Lung (tissue), 12 donors: ENCODE measurements around the gene DPH1. TPM values are rescaled to one million over a fixed set of nuclear protein-coding genes. Genes with fewer than 3 reads are reported as not detected.

Source experiments
- ATAC-seq: fragments of 200-7000 bp; cut with Tn5 transposase; one replicate; pipeline ENCODE4 v1.9.1; 2020; ENCODE audit warnings: moderate number of reproducible peaks; ENCODE audit not compliant: insufficient read depth, low FRiP score
- DNase-seq, 3 donors: peaks; one replicate each; pipeline ENCODE4 v3.0.0-alpha.2; 2013 to 2017
- H3K27ac ChIP-seq, 2 donors: one replicate each; pipeline ENCODE4 v1.5.1; 2013; ENCODE audit warnings: mild to moderate bottlenecking in 2 of 2, moderate library complexity in 2 of 2, control low read depth in 1 of 2, inconsistent platforms in 1 of 2, low read depth in 1 of 2, low read length in 1 of 2
- H3K27me3 ChIP-seq, 3 donors: one replicate each; pipeline ENCODE4 v1.5.1; 2013; ENCODE audit warnings: low read length in 2 of 3; ENCODE audit not compliant: control insufficient read depth in 3 of 3, insufficient read depth in 3 of 3
- H3K36me3 ChIP-seq, 4 donors: one replicate each; pipeline ENCODE4 v1.5.1; 2013; ENCODE audit warnings: low read length in 4 of 4, mild to moderate bottlenecking in 1 of 4, moderate library complexity in 1 of 4; ENCODE audit not compliant: control insufficient read depth in 4 of 4, insufficient read depth in 4 of 4
- H3K4me1 ChIP-seq, 5 donors: one replicate each; pipeline ENCODE4 v1.5.1; 2013; ENCODE audit warnings: low read length in 5 of 5, mild to moderate bottlenecking in 2 of 5, moderate library complexity in 1 of 5; ENCODE audit not compliant: control insufficient read depth in 5 of 5, insufficient read depth in 5 of 5
- H3K4me3 ChIP-seq: one replicate; pipeline ENCODE4 v1.5.1; 2013; ENCODE audit warnings: mild to moderate bottlenecking, control low read depth, moderate library complexity
- H3K9ac ChIP-seq, 2 donors: one replicate each; pipeline ENCODE4 v1.5.1; 2013; ENCODE audit warnings: low read length in 2 of 2, control low read depth in 1 of 2; ENCODE audit not compliant: insufficient read depth in 1 of 2
- H3K9me3 ChIP-seq, 4 donors: one replicate each; pipeline ENCODE4 v1.5.1; 2013; ENCODE audit warnings: low read length in 3 of 4, mild to moderate bottlenecking in 1 of 4, moderate library complexity in 1 of 4; ENCODE audit not compliant: control insufficient read depth in 4 of 4, insufficient read depth in 3 of 4
- CTCF ChIP-seq: IDR thresholded peaks from 2 replicates; pipeline ENCODE4 v1.5.1; 2012; ENCODE audit warnings: mild to moderate bottlenecking; ENCODE audit errors: control extremely low read depth, extremely low read depth
- WGBS, 2 donors: extraction: QIAGEN DNeasy Blood & Tissue Kit; methylation state at CpG; one replicate each; pipeline ENCODE4 v1.1.7; 2013; 5-methylcytosine and 5-hydroxymethylcytosine counted together
- polyA plus RNA-seq, 2 donors: library from polyadenylated mRNA; stranded (reverse); fragments of 200-250 nt; gene quantifications; one replicate each; pipeline ENCODE4 v1.2.1, GENCODE V29; 2013
- total RNA-seq, 2 donors: library from RNA; depleted of rRNA in 1 of 2; stranded (reverse); fragments of >200 nt in 1 of 2; gene quantifications; one replicate each; pipeline ENCODE4 v1.2.1, GENCODE V29; 2014 to 2021
- donor health status: control.
- donor health status: control.
- donor health status: Bipolar disorder and iron deficiency.
- donor health status: healthy.
- donor health status: DM: yes; HTN: yes; CAD: no.

The DPH1 gene
- total and polyA plus RNA-seq, 4 donors, result 21.1 to 37.8 (median 27.2) TPM

DNA sequence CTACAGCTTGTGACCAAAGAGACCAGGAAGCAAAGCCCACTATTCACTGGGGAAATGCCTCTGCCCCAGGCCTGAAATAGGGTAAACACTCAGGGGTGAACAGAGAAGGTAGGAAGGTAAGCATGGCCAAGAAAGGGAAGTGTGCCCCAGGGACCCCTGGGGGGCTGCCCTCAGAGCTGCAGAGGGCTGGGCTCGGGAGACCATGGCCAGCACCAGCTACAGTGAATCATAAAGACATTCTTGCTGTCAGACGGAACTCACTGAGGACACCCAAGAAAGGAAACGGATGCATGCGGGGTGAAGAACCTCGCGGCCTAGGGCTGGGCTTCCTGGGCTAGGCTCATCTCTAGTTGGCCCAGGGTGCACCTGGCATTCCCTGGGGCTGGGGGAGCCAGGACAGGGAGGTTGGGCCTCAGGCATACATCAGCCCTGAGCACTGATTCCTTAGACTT is 34.6 kb downstream of the DPH1 start:
- no peak overlapping the region for H3K4me3 ChIP-seq
- H3K9ac ChIP-seq, result no peak overlapping the region
- peaks cover 0 to 95% (median 56%) of the 10 kb centered on the region in 5 donors for H3K4me1 ChIP-seq
- DNase-seq, result peak in 2 of 3 donors; percentile 24 to 33
- peak overlapping the region; percentile 24 to 59 for H3K27ac ChIP-seq
- peaks cover 0 to 43% (median 28%) of the 10 kb centered on the region in 4 donors for H3K36me3 ChIP-seq
- WGBS, 2 donors, result 77 to 79% methylated on average over 6 of the region's 6 CpGs
- H3K27me3 ChIP-seq, result peaks cover 0 to 2% (median 0%) of the 10 kb centered on the region in 3 donors
- peaks cover 0 to 2% (median 0%) of the 10 kb centered on the region in 4 donors for H3K9me3 ChIP-seq
- no peak for TF ChIP-seq CTCF
- ATAC-seq, result no peak

DNA sequence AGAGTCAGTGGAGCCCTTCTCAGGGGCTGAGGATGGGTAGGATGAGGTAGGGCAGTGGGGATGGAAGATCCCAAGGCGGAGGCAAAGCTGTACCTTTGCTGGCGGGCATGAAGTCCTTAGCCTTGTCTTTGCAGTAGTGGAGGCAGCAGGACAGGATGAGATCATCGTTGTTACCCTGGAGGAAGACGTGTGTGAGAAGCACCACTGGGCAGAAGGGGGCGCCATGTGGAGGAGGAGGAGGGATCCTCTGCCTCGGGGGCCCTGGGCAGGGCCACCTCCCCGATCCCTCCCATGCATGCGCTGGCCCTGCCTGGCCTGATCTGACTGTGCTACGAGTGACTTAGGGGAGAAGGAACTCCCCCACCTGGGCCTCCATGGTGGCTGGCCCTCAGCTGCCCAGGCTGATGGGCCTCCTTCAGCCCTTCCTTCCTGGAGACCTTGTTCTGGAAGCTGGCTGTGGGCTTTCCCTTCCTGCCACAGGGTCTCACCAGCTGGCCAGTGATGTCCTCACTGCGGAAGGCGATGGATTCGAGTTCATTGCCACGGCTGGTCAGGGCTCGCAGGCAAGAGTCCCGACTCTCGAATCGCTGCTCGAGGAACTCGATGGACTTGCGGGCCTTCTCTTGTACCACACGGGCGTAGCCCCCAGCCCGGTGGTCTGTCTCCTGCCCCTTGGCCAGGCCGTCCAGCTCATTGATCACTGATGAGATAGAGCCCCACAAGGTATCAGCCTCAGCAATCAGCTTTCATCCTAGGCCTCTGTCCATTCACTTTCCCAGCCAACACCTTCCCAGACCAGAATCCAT is 35.2 kb downstream of the DPH1 start:
- H3K4me1 ChIP-seq, result peaks cover 0 to 95% (median 53%) of the 10 kb centered on the region in 5 donors
- TF ChIP-seq CTCF, result no peak
- ATAC-seq, result no peak
- peaks cover 0 to 2% (median 0%) of the 10 kb centered on the region in 4 donors for H3K9me3 ChIP-seq
- peak overlapping the region in 1 of 2 donors; percentile 73 for H3K9ac ChIP-seq
- H3K27ac ChIP-seq, result peak overlapping the region; percentile 24 to 59
- H3K4me3 ChIP-seq, result no peak overlapping the region
- peaks cover 0 to 37% (median 25%) of the 10 kb centered on the region in 4 donors for H3K36me3 ChIP-seq
- peaks cover 0 to 2% (median 0%) of the 10 kb centered on the region in 3 donors for H3K27me3 ChIP-seq
- WGBS, 2 donors, result 82 to 85% methylated on average over 23 to 24 of the region's 24 CpGs
- peak; percentile 55 to 79 (median 77) for DNase-seq

- Histone ChIP-seq H3K27me3 (no peaks in the 10 kb centered on the region), H3K27ac (peak overlapping the region; percentile 24 to 34), H3K4me1 (peaks cover 0 to 95% (median 48%) of the 10 kb centered on the region in 5 donors), H3K4me3 (no peak overlapping the region), H3K9me3 (peaks cover 0 to 2% (median 0%) of the 10 kb centered on the region in 4 donors), H3K36me3 (peaks cover 0 to 29% (median 20%) of the 10 kb centered on the region in 4 donors), H3K9ac (peak overlapping the region in 1 of 2 donors; percentile 73)
- ATAC-seq, result no peak
- 84 to 87% methylated on average over 10 of the region's 10 CpGs for WGBS, 2 donors
- no peak for TF ChIP-seq CTCF
- DNase-seq, result peak in 1 of 3 donors; percentile 28
These were observed 36.0 kb downstream of the DPH1 start for GRCh38 chr17:2065949-2066400.
